CD4-positive, alpha-beta T cell treated with Interleukin-6 for 4 hours (primary cell): Measurements from ENCODE around the gene INSC.

Experiments used
- DNase-seq: peaks from one replicate; pipeline ENCODE4 v3.0.0-alpha.2; 2020; ENCODE audit warnings: mixed read lengths

The INSC gene

GRCh38 chr11:15150507-15150906 lies 35.8 kb downstream of the INSC start:
- DNase-seq, result no peak

DNA sequence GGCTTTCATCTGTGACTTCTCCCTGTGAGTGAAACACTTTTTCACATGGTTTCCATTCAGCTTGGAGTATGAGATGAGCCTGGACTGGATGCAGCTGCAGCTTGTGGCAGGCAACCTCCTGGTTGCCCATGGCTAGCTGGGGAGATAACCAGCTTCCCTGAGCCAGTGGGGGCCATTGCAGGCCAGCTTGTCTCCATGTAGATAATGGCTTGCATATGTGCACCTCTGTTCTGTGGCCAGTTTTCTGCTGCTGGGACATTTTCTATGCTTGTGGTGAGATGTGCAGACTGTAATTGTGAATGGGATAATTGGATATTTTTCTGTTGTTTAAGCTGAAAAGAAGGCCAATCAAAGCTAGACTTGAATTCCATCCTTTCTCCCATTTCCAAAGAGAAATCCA lies 38.5 kb downstream of the INSC start:
- DNase-seq, result no peak

DNA sequence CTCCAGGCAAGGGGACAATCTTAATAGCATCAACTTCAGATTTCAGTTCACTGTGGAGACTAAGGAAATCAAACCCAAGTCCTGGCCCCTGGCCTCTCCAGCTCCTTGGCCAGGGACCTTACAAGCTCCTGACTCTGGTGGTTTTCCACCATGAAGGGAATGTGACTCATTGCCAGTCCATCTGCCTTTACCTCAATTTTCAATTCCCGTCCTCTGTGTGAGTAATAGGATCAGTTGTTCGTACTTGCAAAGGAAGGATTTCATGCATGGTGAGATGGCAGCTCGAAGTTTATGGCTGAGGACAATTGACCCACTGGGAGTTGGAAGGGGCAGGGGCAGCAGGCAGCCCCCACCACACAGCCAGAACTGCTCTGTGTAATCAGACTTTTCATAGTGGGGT lies 42.5 kb downstream of the INSC start:
- no peak for DNase-seq

DNA sequence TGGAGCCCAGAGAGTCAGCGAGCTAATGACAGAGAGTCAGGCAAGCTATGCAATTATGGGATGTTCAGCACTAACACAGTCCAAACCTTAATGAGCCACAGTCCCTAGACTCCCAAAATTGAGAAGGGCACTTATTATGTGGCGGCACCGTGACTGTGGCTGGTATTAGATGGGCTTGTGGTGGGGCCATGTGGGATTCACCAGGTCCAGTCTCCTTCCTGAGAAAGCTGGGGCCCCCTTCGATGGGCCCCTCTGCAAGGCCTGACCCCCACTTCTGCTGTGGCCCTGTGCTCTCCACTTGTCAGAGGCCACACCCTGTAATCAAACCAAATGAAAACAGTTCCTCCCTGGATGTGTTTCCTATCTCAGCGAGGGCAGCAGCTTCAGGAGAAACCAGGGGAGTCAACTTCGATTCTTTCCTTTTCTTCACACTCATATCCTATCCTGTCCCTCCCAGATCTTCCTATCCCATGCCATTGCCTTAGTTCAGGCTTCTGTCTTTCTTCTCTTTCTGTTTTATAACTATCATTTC lies 42.9 kb downstream of the INSC start:
- DNase-seq, result no peak

DNA sequence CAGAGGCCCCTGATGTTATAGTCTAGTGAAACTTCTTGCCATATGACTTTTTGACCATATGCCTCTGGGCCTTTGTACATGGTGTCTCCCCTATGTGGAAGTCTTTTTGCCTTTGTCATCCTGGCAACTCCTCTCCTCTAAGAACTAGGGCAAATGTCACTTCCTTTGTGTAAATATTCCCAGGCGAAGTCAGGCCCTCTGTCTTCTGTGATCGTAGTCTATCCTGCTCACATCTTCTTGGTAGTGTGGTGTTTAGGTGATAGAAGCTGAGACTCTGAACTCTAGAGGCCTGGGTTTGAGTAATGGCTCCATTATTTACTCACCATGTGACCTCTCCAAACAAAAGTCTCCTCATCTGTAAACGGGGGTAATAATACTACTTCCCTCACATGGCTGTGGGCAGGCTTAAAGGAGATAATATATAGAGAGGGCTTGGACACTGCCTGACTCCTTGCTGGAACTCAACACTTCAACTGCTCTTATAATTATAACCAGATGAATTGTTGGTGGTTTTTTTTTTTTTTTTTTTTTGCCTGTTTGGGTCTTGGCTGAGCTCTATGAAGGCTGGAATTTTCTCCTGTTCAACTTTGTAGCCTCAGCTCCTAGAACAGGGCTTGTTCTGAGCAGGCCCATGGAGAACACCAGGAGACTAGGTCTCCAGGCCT lies 43.8 kb downstream of the INSC start:
- no peak for DNase-seq

GRCh38 chr11:15159085-15159484 lies 44.4 kb downstream of the INSC start:
- DNase-seq, result no peak

- no peak for DNase-seq
These were observed 47.1 kb downstream of the INSC start for GRCh38 chr11:15161790-15162189.

GRCh38 chr11:15163136-15163535 lies 48.4 kb downstream of the INSC start:
- DNase-seq, result no peak

- DNase-seq, result no peak
These were observed 51.5 kb downstream of the INSC start for GRCh38 chr11:15166204-15166603.

- DNase-seq, result no peak
These were observed 55.3 kb downstream of the INSC start for GRCh38 chr11:15169815-15170551.

DNA sequence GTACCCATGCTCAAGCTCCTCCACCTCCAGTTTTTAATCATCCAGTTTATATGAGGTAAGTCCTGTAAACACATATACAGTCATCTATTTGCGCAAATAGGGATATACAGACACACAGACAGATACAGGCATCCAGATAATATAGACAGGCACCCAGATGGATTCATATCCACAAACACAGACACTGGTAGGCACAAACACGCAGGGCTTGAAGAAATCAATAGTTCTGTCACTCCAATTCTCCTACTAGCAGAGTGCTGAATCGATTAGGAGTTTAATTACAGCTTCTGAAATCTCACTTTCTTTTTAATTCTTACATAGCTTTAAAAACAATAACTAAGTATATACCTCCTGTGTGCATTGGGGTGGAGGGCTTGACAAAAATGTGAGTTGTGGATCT lies 56.0 kb downstream of the INSC start:
- no peak for DNase-seq

DNA sequence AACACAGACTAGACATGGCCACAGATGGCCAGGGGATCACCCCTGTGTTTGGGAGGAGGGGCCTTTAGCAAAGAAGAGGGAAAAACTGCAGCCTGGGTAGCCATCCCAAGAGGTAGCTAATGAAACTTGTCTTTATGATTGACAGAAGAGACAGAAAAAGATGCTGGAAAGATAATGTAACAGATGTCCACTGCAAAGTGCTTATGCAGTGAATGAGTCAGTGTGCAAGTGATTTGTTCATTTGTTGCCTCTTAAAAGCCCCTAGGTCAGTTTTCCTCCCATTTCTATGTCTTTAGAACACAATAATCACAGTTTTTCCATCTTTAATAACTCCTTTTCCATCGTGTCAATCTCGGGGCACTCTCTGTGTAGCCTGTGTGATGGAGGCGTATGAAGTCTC lies 57.2 kb downstream of the INSC start:
- no peak for DNase-seq

GRCh38 chr11:15175831-15176230 lies 61.1 kb downstream of the INSC start:
- DNase-seq, result no peak

DNA sequence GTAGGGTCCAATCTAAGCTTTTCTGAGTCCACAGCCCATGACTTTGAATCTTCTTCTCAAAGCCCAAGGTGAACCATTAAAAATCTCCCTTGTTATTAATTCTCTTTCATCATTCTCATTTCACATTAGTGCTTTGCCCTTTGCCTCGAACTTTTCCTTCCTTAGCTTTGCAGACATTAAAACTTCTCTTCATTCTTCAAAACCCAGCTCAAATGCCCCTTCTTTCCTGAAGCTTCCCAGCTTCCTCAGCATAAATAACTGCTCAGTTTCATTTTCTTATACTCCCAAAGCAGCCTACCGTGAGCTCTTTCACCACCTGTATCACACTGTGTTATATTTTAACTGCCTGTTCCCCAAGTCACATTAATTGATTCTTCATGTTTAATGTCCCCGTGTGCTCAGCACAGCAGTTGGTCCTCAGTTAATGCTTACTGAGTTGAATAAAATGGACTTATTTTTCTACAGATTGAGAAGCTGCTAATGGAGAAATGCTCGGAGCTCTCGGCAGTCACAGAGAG lies 62.0 kb downstream of the INSC start:
- no peak for DNase-seq

DNA sequence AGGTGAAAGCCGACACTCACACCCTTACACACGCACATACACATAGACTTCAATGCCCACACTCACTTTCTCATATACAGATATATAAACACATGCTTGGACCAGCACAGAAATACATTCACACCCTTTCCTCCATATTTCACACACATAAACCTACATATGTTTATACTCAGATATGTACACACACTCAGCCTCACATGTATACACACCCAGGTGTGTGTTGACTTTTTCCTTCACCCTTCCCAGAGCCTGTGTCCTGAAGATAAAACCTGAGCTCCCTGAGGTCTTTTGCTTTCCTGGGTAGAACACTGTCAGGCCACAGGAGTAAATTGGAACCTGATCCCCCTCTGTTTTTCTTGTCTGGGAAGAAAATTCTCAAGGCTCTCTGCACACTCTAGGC lies 62.8 kb downstream of the INSC start:
- no peak for DNase-seq

DNA sequence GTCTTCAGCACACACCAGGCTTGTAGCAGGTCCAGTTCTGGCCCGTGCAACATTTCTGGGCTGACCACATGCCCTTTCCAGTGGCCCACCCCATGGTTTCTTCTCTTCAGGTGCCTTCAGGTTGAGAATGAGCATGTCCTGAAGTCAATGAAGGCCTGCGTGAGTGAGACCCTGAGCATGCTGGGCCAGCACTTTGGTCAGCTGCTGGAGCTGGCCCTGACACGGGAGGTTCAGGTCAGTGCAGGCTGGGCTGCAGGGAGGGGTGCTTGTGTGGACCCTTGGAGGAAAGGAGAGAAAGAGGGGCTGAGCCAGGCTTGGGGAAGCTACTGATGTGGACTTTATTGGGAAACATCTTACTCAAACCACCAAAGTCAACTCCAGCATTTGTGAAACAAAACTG lies 63.5 kb downstream of the INSC start:
- no peak for DNase-seq

DNA sequence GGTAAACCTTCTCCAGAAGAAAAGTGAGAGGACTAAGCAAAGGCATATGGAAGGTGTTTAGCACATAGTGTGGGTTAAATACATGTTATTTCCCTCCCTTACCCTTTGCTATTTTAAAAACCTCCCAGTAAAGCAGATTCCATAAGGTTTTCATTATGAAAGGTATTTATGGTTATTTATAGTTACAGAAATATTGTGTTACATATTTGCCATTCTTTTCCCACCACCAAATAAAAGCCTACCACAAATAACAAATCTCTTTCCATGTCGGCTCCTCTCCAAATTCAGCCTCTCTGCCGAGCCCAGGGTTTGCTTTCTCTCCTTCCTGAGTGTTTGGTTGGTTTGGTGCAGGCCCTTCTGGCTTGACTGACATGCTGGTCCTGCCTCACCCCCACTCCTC lies 64.4 kb downstream of the INSC start:
- DNase-seq, result no peak

- DNase-seq, result no peak
These were observed 65.6 kb downstream of the INSC start for GRCh38 chr11:15180212-15180792.

DNA sequence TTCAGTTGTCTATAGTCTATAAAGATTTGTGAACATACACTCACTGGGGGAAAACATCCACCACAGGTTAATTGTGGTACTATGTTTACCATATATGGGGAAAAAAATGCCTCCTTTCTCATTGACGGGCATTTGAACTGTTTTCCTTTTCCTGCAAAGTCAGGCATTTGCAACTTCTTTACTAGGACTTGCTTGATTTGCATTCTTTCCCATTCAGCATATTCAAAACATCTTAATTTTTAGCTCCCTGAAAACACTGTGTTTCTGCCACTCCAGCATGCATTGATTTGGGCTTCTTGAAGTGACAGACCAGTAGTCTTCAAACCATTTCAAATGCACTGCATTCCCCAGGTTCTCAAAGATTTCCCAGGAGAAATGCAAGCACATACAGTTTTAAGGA lies 67.6 kb downstream of the INSC start:
- no peak for DNase-seq

DNA sequence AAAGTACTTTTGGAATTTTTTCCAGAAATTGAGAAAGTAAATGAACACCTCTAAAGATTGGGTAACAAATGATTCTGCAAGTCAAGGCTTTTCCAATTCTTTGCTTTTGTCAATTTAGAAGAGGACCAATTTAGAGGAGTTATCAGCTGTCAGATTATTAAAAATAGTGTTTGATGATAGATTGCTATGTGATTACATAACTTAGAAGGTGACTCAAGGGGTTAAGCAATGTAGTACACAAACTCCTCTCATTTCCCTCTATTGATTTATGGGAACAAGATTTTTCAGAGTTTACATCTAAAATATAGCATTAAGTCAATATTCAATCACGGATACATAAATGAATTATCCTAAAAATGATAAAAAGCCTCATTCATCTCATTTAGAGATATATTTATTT lies 70.3 kb downstream of the INSC start:
- no peak for DNase-seq

DNA sequence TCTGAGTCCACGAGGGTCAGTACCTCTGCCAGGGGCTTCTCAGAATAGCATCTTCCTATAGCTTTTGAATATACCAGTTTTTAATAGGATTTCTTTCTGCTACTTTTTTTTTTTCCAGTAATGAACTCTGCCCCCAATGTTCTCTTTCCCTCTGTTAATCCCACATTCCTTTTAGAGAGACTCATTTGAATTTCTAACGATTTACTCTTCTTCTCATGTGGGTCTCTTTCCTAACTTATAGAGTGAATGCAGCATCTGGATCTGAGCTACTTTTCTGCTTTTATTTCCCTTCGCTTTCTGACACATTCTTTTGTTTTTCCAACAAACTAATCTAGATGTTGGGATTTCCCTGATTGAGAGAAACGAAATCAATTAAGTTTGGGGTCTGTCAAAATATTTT lies 71.4 kb downstream of the INSC start:
- no peak for DNase-seq

DNA sequence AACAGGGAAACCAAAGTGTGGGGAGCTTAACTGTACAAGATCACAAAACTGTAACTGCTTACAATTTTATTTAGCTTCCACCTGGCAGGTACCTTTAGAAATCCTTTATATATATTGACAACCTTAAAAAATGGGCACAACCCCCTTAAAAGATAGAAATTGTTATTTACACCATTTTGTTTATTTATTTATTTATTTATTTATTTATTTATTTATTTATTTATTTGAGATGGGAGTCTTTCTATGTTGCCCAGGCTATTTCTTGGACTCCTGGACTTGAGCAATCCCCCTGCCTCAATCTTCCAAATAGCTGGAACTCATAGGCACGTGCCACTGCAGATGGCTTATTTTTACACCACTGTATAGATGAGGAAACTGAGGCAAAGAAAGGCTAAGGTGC lies 74.5 kb downstream of the INSC start:
- DNase-seq, result no peak

DNA sequence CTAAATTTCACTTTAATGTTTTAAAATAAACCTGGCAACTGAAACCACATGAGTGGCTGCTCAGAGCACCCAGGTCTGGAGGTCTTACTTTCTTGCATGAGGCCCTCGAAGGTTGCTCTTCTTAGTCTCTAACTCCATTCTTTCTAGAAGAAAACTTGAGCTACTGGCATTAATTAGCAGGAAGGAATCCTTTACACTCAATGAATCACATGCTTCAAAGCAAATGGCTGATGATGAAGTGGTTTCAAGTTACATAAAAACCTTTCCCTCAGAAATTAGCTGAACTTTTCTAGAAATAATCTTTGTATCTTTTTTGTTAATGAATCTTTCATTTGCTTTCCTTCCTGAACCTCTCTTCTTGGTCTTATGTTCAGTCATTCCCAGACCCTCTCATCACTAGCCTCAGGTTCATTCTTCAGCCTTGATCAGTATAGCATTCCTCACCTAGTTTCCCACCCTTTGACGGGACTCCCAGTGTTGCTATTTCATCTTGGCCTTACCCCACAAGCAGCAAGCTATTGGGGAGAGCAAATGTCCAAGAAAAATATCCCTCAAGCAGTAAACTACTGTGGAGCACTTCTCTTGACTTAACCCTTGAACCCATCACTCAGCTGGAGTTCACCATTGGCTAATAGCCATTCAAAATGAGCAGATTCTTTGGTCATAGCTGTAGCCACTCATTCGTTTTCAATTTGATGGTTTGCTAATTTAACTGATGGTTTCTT lies 75.1 kb downstream of the INSC start:
- no peak for DNase-seq
